IMR-90 (cell line): Measurements from ENCODE around the gene RAI14. TPM values are rescaled to one million over a fixed set of nuclear protein-coding genes. Genes with fewer than 3 reads are reported as not detected.

ENCODE experiments used
- ATAC-seq: fragments of 200-7000 bp; cut with Tn5 transposase; 2 replicates; pipeline ENCODE4 v1.9.1; 2020; ENCODE audit warnings: low read depth, mild to moderate bottlenecking, moderate library complexity
- BruUV-seq: library from RNA; stranded (reverse); fragments of 400-500 nt; replicated peaks from 2 replicates; lab custom pipeline; 2021; lab: Mats Ljungman, UMichigan
- CTCF ChIA-PET: fragments of 300-600 bp; formaldehyde crosslinking; extraction: SDS; loops from one replicate; lab custom pipeline; 2021; ENCODE audit warnings: antibody characterized with exemption; lab: Yijun Ruan, JAX
- POLR2A ChIA-PET: fragments of 300-600 bp; sonication (Branson Sonifier 250); formaldehyde crosslinking; loops from one replicate; lab custom pipeline; 2022; ENCODE audit warnings: antibody characterized with exemption; ENCODE audit not compliant: unreplicated experiment; lab: Charles Lee
- DNase-seq: peaks from one replicate; pipeline ENCODE4 v3.0.0; 2013
- H2AFZ ChIP-seq: replicated peaks from 2 replicates; pipeline ENCODE3; 2013; ENCODE audit warnings: low read length, mild to moderate bottlenecking; ENCODE audit not compliant: poor library complexity
- H2AK5ac ChIP-seq: 2 replicates; pipeline ENCODE4 v1.6.1; 2013; ENCODE audit warnings: low read depth, low read length, inconsistent platforms
- H2AK9ac ChIP-seq: replicated peaks from 2 replicates; pipeline ENCODE3; 2013; ENCODE audit warnings: mild to moderate bottlenecking, low read depth, low read length, moderate library complexity; ENCODE audit not compliant: poor library complexity
- H2BK120ac ChIP-seq: 2 replicates; pipeline ENCODE4 v1.6.1; 2013; ENCODE audit warnings: low read depth, low read length, inconsistent platforms
- H2BK15ac ChIP-seq: 3 replicates; pipeline ENCODE4 v1.6.1; 2013; ENCODE audit warnings: low read depth, low read length, inconsistent platforms
- H2BK20ac ChIP-seq: 2 replicates; pipeline ENCODE4 v1.6.1; 2013; ENCODE audit warnings: low read depth, mild to moderate bottlenecking, inconsistent platforms, low read length, moderate library complexity
- H2BK5ac ChIP-seq: 2 replicates; pipeline ENCODE4 v1.6.1; 2013; ENCODE audit warnings: mild to moderate bottlenecking, low read depth, low read length, inconsistent platforms; ENCODE audit not compliant: poor library complexity, severe bottlenecking
- H3K14ac ChIP-seq: replicated peaks from 2 replicates; pipeline ENCODE4 v1.6.1; 2013; ENCODE audit warnings: low read depth, low read length, inconsistent platforms
- H3K18ac ChIP-seq: 2 replicates; pipeline ENCODE4 v1.6.1; 2013; ENCODE audit warnings: low read depth, low read length, control low read depth
- H3K23ac ChIP-seq: 2 replicates; pipeline ENCODE4 v1.6.1; 2013; ENCODE audit warnings: low read depth, low read length, inconsistent platforms
- H3K27ac ChIP-seq: 2 replicates; pipeline ENCODE4 v1.5.1; 2013; ENCODE audit warnings: mild to moderate bottlenecking, control low read depth, low read length; ENCODE audit not compliant: insufficient read depth
- H3K27me3 ChIP-seq: 2 replicates; pipeline ENCODE4 v1.6.1; 2013; ENCODE audit warnings: low read length; ENCODE audit not compliant: control insufficient read depth, insufficient read depth
- H3K36me3 ChIP-seq: 2 replicates; pipeline ENCODE4 v1.6.1; 2013; ENCODE audit warnings: low read length, mixed read lengths; ENCODE audit not compliant: control insufficient read depth, insufficient read depth
- H3K4ac ChIP-seq: 2 replicates; pipeline ENCODE4 v1.6.1; 2013; ENCODE audit warnings: low read depth, low read length, inconsistent platforms
- H3K4me1 ChIP-seq: 2 replicates; pipeline ENCODE4 v1.6.1; 2013; ENCODE audit warnings: low read length, mixed read lengths; ENCODE audit not compliant: control insufficient read depth, insufficient read depth
- H3K4me2 ChIP-seq: 2 replicates; pipeline ENCODE4 v1.6.1; 2013; ENCODE audit warnings: low read depth, mild to moderate bottlenecking, control low read depth, low read length, moderate library complexity
- H3K4me3 ChIP-seq: 2 replicates; pipeline ENCODE4 v1.5.1; 2013; ENCODE audit warnings: low read depth, mild to moderate bottlenecking, control low read depth, low read length, moderate library complexity; ENCODE audit not compliant: insufficient read depth
- H3K56ac ChIP-seq: 2 replicates; pipeline ENCODE4 v1.6.1; 2013; ENCODE audit warnings: low read length, inconsistent platforms; ENCODE audit not compliant: insufficient read depth; ENCODE audit errors: extremely low read depth
- H3K79me1 ChIP-seq, 2 experiments: 2 replicates each; pipeline ENCODE4 v1.6.1; 2013; ENCODE audit warnings: low read length in 2 of 2, inconsistent platforms in 1 of 2, low read depth in 1 of 2
- H3K9ac ChIP-seq: 2 replicates; pipeline ENCODE4 v1.6.1; 2013; ENCODE audit warnings: low read depth, low read length, control low read depth
- H3K9me1 ChIP-seq: 2 replicates; pipeline ENCODE4 v1.6.1; 2013; ENCODE audit warnings: low read length, inconsistent platforms; ENCODE audit not compliant: insufficient read depth
- H3K9me3 ChIP-seq: 2 replicates; pipeline ENCODE4 v1.6.1; 2013; ENCODE audit warnings: low read length; ENCODE audit not compliant: control insufficient read depth, insufficient read depth
- H4K20me1 ChIP-seq: 2 replicates; pipeline ENCODE4 v1.6.1; 2013; ENCODE audit warnings: low read length, inconsistent platforms; ENCODE audit not compliant: insufficient read depth
- H4K5ac ChIP-seq: 2 replicates; pipeline ENCODE4 v1.6.1; 2013; ENCODE audit warnings: mild to moderate bottlenecking, low read depth, low read length, control low read depth
- H4K8ac ChIP-seq, 2 experiments: 2 replicates each; pipeline ENCODE4 v1.6.1; 2013; ENCODE audit warnings: low read depth in 2 of 2, low read length in 2 of 2, control low read depth in 1 of 2, inconsistent platforms in 1 of 2
- H4K91ac ChIP-seq: 2 replicates; pipeline ENCODE4 v1.6.1; 2013; ENCODE audit warnings: low read depth, low read length, inconsistent platforms; ENCODE audit not compliant: insufficient read depth
- BHLHE40 ChIP-seq: fragments of 150-350 bp; IDR thresholded peaks from 2 replicates; pipeline ENCODE4 v1.6.1; 2016; ENCODE audit warnings: mild to moderate bottlenecking, low read depth, low read length
- CEBPB ChIP-seq: IDR thresholded peaks from 2 replicates; pipeline ENCODE4 v1.6.1; 2012; ENCODE audit warnings: low read depth, low read length, improper control_type of control experiment
- CHD1 ChIP-seq: IDR thresholded peaks from 2 replicates; pipeline ENCODE4 v1.6.1; 2012; ENCODE audit warnings: low read depth, low read length, improper control_type of control experiment
- FOS ChIP-seq: fragments of 150-350 bp; IDR thresholded peaks from 2 replicates; pipeline ENCODE4 v1.6.1; 2016; ENCODE audit warnings: low read depth, low read length
- MAFK ChIP-seq: IDR thresholded peaks from 2 replicates; pipeline ENCODE4 v1.6.1; 2012; ENCODE audit warnings: low read depth, low read length, improper control_type of control experiment
- MXI1 ChIP-seq: IDR thresholded peaks from 2 replicates; pipeline ENCODE4 v1.6.1; 2012; ENCODE audit warnings: low read depth, mild to moderate bottlenecking, low read length, moderate library complexity, borderline replicate concordance
- NFE2L2 ChIP-seq: fragments of 150-350 bp; IDR thresholded peaks from 2 replicates; pipeline ENCODE4 v1.6.1; 2016; ENCODE audit warnings: low read depth, mild to moderate bottlenecking, low read length
- SMC3 ChIP-seq: fragments of 150-350 bp; IDR thresholded peaks from 2 replicates; pipeline ENCODE4 v1.6.1; 2016; ENCODE audit warnings: low read depth, mild to moderate bottlenecking, antibody characterized with exemption, low read length, moderate library complexity
- WGBS, 2 experiments: methylation state at CpG; one replicate each; pipeline versions ENCODE4 v1.1.5 to v1.1.7; 2013; ENCODE audit warnings: missing lambda C conversion rate in 2 of 2; ENCODE audit not compliant: insufficient read length in 1 of 2; ENCODE audit errors: extremely low coverage in 2 of 2; 5-methylcytosine and 5-hydroxymethylcytosine counted together
- dilution Hi-C: fragments of 300-500 bp; cut with HindIII; formaldehyde crosslinking; loops from one replicate; pipeline ENCODE4 v1.14.3; 2018; ENCODE audit warnings: low sequenced_read_pairs; ENCODE audit not compliant: unreplicated experiment
- in situ Hi-C: fragments of 300-500 bp; cut with MboI; formaldehyde crosslinking; loops from 3 replicates; pipeline ENCODE4 v1.14.3; 2019; ENCODE audit warnings: low sequenced_read_pairs, inconsistent platforms, mixed read lengths
- intact Hi-C: fragments of 100-400 bp; cut with micrococcal nuclease; formaldehyde crosslinking; loops from 2 replicates; pipeline ENCODE4 v1.10.0; 2022
- polyA plus RNA-seq, 3 experiments: library from polyadenylated mRNA; depleted of rRNA; stranded (reverse); fragments of >200 nt; gene quantifications; 2 replicates each; pipeline ENCODE4 v1.2.3, GENCODE V29; 2012; ENCODE audit warnings: low replicate concordance in 1 of 3
- total RNA-seq: library from RNA; depleted of rRNA; stranded (reverse); fragments of >200 nt; gene quantifications from 2 replicates; pipeline ENCODE4 v1.2.3, GENCODE V29; 2012
- TF ChIP-seq, protein P1 (sequence below): conservative IDR thresholded peaks from 2 replicates; pipeline ENCODE4 v1.5.1; 2012; ENCODE audit warnings: mild to moderate bottlenecking, low read depth, low read length, improper control_type of control experiment
- TF ChIP-seq, protein P2 (sequence below): fragments of 150-350 bp; IDR thresholded peaks from 2 replicates; pipeline ENCODE4 v1.6.1; 2017; ENCODE audit warnings: mild to moderate bottlenecking, antibody characterized with exemption, low read length, low read depth

Gene RAI14
- total and polyA plus RNA-seq, 2 of the 4 experiments (the other 2 are of a cell fraction) = 221 to 267 TPM

DNA sequence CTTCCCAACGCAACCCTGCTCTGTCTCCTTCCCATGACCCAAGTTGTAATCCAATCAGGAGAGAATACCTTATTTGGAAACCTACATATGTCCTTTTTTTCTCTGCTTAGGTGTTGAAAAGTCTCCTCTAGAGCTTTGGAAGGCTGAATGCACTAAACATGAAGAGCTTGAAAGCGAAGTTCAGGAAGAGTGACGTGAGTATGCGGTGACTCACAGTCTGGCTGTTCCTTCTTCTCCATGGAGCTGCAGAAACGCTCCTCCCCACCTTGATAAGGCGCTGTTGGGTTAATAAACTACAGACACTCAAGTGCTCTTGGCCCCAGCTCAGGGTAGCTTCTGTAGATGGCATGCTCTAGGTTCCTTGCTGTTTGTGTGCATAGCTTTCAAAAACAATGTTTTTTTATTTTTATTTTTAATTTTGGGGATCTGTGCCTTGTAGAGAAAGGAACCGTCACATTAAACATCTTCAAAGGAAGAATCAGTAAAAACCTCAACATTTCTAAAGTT is 30.7 kb downstream of the RAI14 start (continued):
- no peak; the same call in 1 of the 2 replicates for TF ChIP-seq MXI1

DNA sequence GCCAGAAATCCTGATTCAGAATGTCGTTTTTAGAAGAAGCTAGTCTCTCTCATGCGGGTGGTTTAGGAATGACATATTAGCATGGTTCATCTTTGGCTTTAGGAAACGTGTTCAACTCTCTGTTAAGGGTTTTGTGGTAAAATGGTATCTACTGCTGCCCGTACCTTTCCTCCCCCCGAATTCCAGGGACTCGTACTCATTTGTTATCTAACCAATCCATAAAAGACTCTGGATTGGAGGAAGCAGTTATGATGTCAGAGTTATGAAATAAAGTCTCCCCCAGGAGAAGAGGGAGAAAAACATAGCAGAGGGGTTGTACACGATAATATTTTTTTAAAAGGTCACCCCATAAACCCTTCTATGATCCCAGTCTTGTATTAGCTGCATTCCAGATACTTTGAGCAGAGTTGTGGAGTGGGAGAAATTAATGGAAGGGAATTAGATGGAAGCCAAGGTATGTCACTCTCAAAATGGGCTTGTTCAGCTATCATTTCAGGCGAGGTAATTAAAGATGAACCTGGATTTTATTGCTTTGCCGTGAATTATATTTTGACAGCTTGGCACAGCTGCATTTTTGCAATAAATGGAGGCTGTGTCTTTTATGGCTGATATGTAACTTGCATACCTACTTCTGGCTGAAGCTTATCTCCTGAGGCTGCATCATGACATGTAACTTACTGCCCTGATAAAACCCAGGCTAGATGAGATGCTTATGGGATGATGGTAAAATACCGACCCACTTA is 31.3 kb downstream of the RAI14 start:
- Histone ChIP-seq H3K27ac (peak overlapping the region; percentile 11; the same call in 1 of the 2 replicates), H4K91ac (no peak overlapping the region), H2BK15ac (no peak overlapping the region), H4K8ac (no peak overlapping the region), H3K4me3 (no peak overlapping the region), H3K4me1 (peaks cover 22% of the 10 kb centered on the region), H3K9me3 (no peaks in the 10 kb centered on the region), H3K4ac (no peak overlapping the region), H3K27me3 (no peaks in the 10 kb centered on the region), H3K23ac (0 out of 2 replicates have a peak overlapping the region, but pooled peaks have one; percentile 19), H2BK5ac (peak overlapping the region; percentile 97), H2AFZ (no peak overlapping the region), H2BK120ac (peak overlapping the region; percentile 28; the same call in 1 of the 2 replicates), H3K79me1 (peaks cover 8 to 77% of the 10 kb centered on the region in 2 experiments), H3K4me2 (peak overlapping the region; percentile 48; the same call in 1 of the 2 replicates), H2AK9ac (no peak overlapping the region), H3K36me3 (peaks cover 22% of the 10 kb centered on the region), H2BK20ac (no peak overlapping the region), H4K5ac (no peak overlapping the region), H4K20me1 (peaks cover 91% of the 10 kb centered on the region), H3K18ac (peak overlapping the region; percentile 3; the same call in 1 of the 2 replicates), H3K56ac (peak overlapping the region; percentile 19; the same call in 1 of the 2 replicates), H3K9me1 (peaks cover 26% of the 10 kb centered on the region), H3K9ac (no peak overlapping the region), H2AK5ac (no peak overlapping the region), H3K14ac (0 out of 2 replicates have a peak overlapping the region, but pooled peaks have one; percentile 44)
- BruUV-seq = no TSS peak
- POLR2A ChIA-PET = interaction anchor here (0.7 kb wide), 1 partner anchor 117 kb away, joined by 3 read pairs; no protein-coding TSS in a partner anchor
- dilution Hi-C loops = no loop called here
- peak; percentile 90 for DNase-seq
- peak; percentile 50 for ATAC-seq
- TF ChIP-seq BHLHE40 (peak; percentile 69), CHD1 (0 out of 2 replicates have a peak, but pooled peaks have one; percentile 19), MXI1 (peak; percentile 53; the same call in 1 of the 2 replicates), CEBPB (peak; percentile 30; the same call in 1 of the 2 replicates), NFE2L2 (no peak), FOS (0 out of 2 replicates have a peak, but pooled peaks have one; percentile 16), SMC3 (0 out of 2 replicates have a peak, but pooled peaks have one; percentile 14), MAFK (no peak)
- TF ChIP-seq, protein P1, sequence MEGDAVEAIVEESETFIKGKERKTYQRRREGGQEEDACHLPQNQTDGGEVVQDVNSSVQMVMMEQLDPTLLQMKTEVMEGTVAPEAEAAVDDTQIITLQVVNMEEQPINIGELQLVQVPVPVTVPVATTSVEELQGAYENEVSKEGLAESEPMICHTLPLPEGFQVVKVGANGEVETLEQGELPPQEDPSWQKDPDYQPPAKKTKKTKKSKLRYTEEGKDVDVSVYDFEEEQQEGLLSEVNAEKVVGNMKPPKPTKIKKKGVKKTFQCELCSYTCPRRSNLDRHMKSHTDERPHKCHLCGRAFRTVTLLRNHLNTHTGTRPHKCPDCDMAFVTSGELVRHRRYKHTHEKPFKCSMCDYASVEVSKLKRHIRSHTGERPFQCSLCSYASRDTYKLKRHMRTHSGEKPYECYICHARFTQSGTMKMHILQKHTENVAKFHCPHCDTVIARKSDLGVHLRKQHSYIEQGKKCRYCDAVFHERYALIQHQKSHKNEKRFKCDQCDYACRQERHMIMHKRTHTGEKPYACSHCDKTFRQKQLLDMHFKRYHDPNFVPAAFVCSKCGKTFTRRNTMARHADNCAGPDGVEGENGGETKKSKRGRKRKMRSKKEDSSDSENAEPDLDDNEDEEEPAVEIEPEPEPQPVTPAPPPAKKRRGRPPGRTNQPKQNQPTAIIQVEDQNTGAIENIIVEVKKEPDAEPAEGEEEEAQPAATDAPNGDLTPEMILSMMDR = no peak
- TF ChIP-seq, protein P2, sequence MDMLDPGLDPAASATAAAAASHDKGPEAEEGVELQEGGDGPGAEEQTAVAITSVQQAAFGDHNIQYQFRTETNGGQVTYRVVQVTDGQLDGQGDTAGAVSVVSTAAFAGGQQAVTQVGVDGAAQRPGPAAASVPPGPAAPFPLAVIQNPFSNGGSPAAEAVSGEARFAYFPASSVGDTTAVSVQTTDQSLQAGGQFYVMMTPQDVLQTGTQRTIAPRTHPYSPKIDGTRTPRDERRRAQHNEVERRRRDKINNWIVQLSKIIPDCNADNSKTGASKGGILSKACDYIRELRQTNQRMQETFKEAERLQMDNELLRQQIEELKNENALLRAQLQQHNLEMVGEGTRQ = no peak
- intact Hi-C loops = loop anchor here (10.0 kb wide), 1 partner anchor 163 kb away; no protein-coding TSS in a partner anchor
- in situ Hi-C loops = no loop called here
- WGBS, 2 experiments = no CpG with 5 or more reads among the region's 10 CpGs
- CTCF ChIA-PET = interaction anchor here (0.9 kb wide), 1 partner anchor 11 kb away, joined by 3 read pairs; no protein-coding TSS in a partner anchor
